ENCODE measurements around the gene SYNPO2.
A peak's percentile ranks its signal among the peaks of the same experiment; 100 is the strongest.
"Not testable (repeated sequence)": the region's sequence is repeated elsewhere in the genome, so short reads cannot be mapped to it uniquely, and the experiment has no call there.

SYNPO2 gene

GRCh38 chr4:118974758-118975157, 86.1 kb downstream of the SYNPO2 start:
- DNase-seq (ENCODE audit: low read depth in 1 of 2, low spot score in 1 of 2) = no peak

GRCh38 chr4:118975449-118976192, 87.0 kb downstream of the SYNPO2 start:
- no peak for DNase-seq (ENCODE audit: low read depth in 1 of 2, low spot score in 1 of 2)

- DNase-seq (ENCODE audit: low read depth in 1 of 2, low spot score in 1 of 2) = not testable (repeated sequence)
Measured at GRCh38 chr4:118976193-118976560, 87.5 kb downstream of the SYNPO2 start.

- DNase-seq (ENCODE audit: low read depth in 1 of 2, low spot score in 1 of 2) = not testable (repeated sequence)
Measured at GRCh38 chr4:118977100-118977499, 88.4 kb downstream of the SYNPO2 start.

- no peak for DNase-seq (ENCODE audit: low read depth in 1 of 2, low spot score in 1 of 2)
Measured at GRCh38 chr4:118979712-118980111, 91.1 kb downstream of the SYNPO2 start.

- DNase-seq (ENCODE audit: low read depth in 1 of 2, low spot score in 1 of 2) = no peak
Measured at GRCh38 chr4:118981171-118981838, 92.7 kb downstream of the SYNPO2 start.

- peak in 1 of 2 donors; percentile 2 for DNase-seq (ENCODE audit: low read depth in 1 of 2, low spot score in 1 of 2)
Measured at GRCh38 chr4:118981839-118982381, 93.3 kb downstream of the SYNPO2 start.

GRCh38 chr4:118983293-118983692, 94.6 kb downstream of the SYNPO2 start:
- DNase-seq (ENCODE audit: low read depth in 1 of 2, low spot score in 1 of 2) = no peak

GRCh38 chr4:118983831-118984230, 95.2 kb downstream of the SYNPO2 start:
- DNase-seq (ENCODE audit: low read depth in 1 of 2, low spot score in 1 of 2) = no peak

- no peak for DNase-seq (ENCODE audit: low read depth in 1 of 2, low spot score in 1 of 2)
Measured at GRCh38 chr4:118985170-118986000, 96.7 kb downstream of the SYNPO2 start.

- no peak for DNase-seq (ENCODE audit: low read depth in 1 of 2, low spot score in 1 of 2)
Measured at GRCh38 chr4:118987959-118988634, 99.4 kb downstream of the SYNPO2 start.

GRCh38 chr4:118988635-118988972, 100.0 kb downstream of the SYNPO2 start:
- DNase-seq (ENCODE audit: low read depth in 1 of 2, low spot score in 1 of 2) = no peak

GRCh38 chr4:118989098-118990080, 100.7 kb downstream of the SYNPO2 start:
- no peak for DNase-seq (ENCODE audit: low read depth in 1 of 2, low spot score in 1 of 2)

GRCh38 chr4:118991686-118992085, 103.0 kb downstream of the SYNPO2 start:
- no peak for DNase-seq (ENCODE audit: low read depth in 1 of 2, low spot score in 1 of 2)

GRCh38 chr4:118992149-118992548, 103.5 kb downstream of the SYNPO2 start:
- DNase-seq (ENCODE audit: low read depth in 1 of 2, low spot score in 1 of 2) = no peak

GRCh38 chr4:118993333-118993732, 104.7 kb downstream of the SYNPO2 start:
- DNase-seq (ENCODE audit: low read depth in 1 of 2, low spot score in 1 of 2) = no peak

GRCh38 chr4:118994030-118994429, 105.4 kb downstream of the SYNPO2 start:
- no peak for DNase-seq (ENCODE audit: low read depth in 1 of 2, low spot score in 1 of 2)

GRCh38 chr4:118995693-118996391, 107.2 kb downstream of the SYNPO2 start:
- no peak for DNase-seq (ENCODE audit: low read depth in 1 of 2, low spot score in 1 of 2)

GRCh38 chr4:118997601-118998000, 108.9 kb downstream of the SYNPO2 start:
- no peak for DNase-seq (ENCODE audit: low read depth in 1 of 2, low spot score in 1 of 2)
